H9 (cell line): Measurements from ENCODE around the gene ZNF837. TPM values are rescaled to one million over a fixed set of nuclear protein-coding genes. Genes with fewer than 3 reads are reported as not detected.

ENCODE experiments used
- DNase-seq: peaks from one replicate; pipeline ENCODE4 v3.0.0-alpha.2; 2017
- H2AFZ ChIP-seq: one replicate; pipeline ENCODE4 v1.6.1; 2013; ENCODE audit warnings: mild to moderate bottlenecking, low read length, control low read depth, moderate library complexity
- H2AK5ac ChIP-seq: 2 replicates; pipeline ENCODE4 v1.6.1; 2013; ENCODE audit warnings: low read length, control low read depth, mixed read lengths; ENCODE audit not compliant: insufficient read length
- H2BK120ac ChIP-seq: one replicate; pipeline ENCODE4 v1.6.1; 2013; ENCODE audit warnings: low read depth, mild to moderate bottlenecking, low read length, control low read depth, inconsistent platforms; ENCODE audit not compliant: poor library complexity, severe bottlenecking
- H2BK12ac ChIP-seq: 2 replicates; pipeline ENCODE4 v1.6.1; 2013; ENCODE audit warnings: low read length, control low read depth, mixed read lengths, low read depth; ENCODE audit not compliant: insufficient read length
- H2BK15ac ChIP-seq: 2 replicates; pipeline ENCODE4 v1.6.1; 2013; ENCODE audit warnings: low read depth, low read length, control low read depth
- H2BK20ac ChIP-seq: one replicate; pipeline ENCODE4 v1.6.1; 2013; ENCODE audit warnings: low read depth, mild to moderate bottlenecking, low read length, control low read depth, inconsistent platforms; ENCODE audit not compliant: poor library complexity, severe bottlenecking
- H2BK5ac ChIP-seq: 2 replicates; pipeline ENCODE4 v1.6.1; 2013; ENCODE audit warnings: low read length, control low read depth, mixed read lengths; ENCODE audit not compliant: insufficient read length
- H3K14ac ChIP-seq: 2 replicates; pipeline ENCODE4 v1.6.1; 2013; ENCODE audit warnings: low read length, control low read depth; ENCODE audit not compliant: insufficient read depth
- H3K18ac ChIP-seq: 2 replicates; pipeline ENCODE4 v1.6.1; 2013; ENCODE audit warnings: low read depth, mild to moderate bottlenecking, mixed read lengths, low read length, control low read depth; ENCODE audit not compliant: insufficient read length
- H3K23ac ChIP-seq: 2 replicates; pipeline ENCODE4 v1.6.1; 2013; ENCODE audit warnings: low read length, control low read depth, mixed read lengths, low read depth; ENCODE audit not compliant: insufficient read length
- H3K23me2 ChIP-seq: 2 replicates; pipeline ENCODE4 v1.6.1; 2013; ENCODE audit warnings: low read depth, mild to moderate bottlenecking, mixed read lengths, low read length, control low read depth; ENCODE audit not compliant: insufficient read length, poor library complexity, severe bottlenecking
- H3K27ac ChIP-seq: 2 replicates; pipeline ENCODE4 v1.5.1; 2013; ENCODE audit warnings: low read length, control low read depth, mixed read lengths, low read depth; ENCODE audit not compliant: insufficient read length
- H3K27me3 ChIP-seq: 2 replicates; pipeline ENCODE4 v1.6.1; 2013; ENCODE audit warnings: low read length, control low read depth, inconsistent platforms; ENCODE audit not compliant: insufficient read depth
- H3K4ac ChIP-seq: 2 replicates; pipeline ENCODE4 v1.6.1; 2013; ENCODE audit warnings: low read depth, mild to moderate bottlenecking, control low read depth, inconsistent platforms, low read length, moderate library complexity
- H3K4me1 ChIP-seq: 2 replicates; pipeline ENCODE4 v1.6.1; 2013; ENCODE audit warnings: low read length, control low read depth, inconsistent platforms; ENCODE audit not compliant: insufficient read depth
- H3K4me2 ChIP-seq: 2 replicates; pipeline ENCODE4 v1.6.1; 2013; ENCODE audit warnings: low read length, control low read depth, mixed read lengths; ENCODE audit not compliant: insufficient read length, insufficient read depth
- H3K56ac ChIP-seq: 2 replicates; pipeline ENCODE4 v1.6.1; 2013; ENCODE audit warnings: low read depth, mild to moderate bottlenecking, mixed read lengths, low read length, control low read depth; ENCODE audit not compliant: insufficient read length
- H3K79me1 ChIP-seq: 2 replicates; pipeline ENCODE4 v1.6.1; 2013; ENCODE audit warnings: low read depth, mild to moderate bottlenecking, moderate library complexity, low read length, control low read depth, inconsistent platforms; ENCODE audit not compliant: insufficient read depth, poor library complexity, severe bottlenecking
- H3K79me2 ChIP-seq: 2 replicates; pipeline ENCODE4 v1.6.1; 2013; ENCODE audit warnings: low read length, control low read depth, inconsistent platforms; ENCODE audit not compliant: insufficient read depth
- H3K9ac ChIP-seq: 2 replicates; pipeline ENCODE4 v1.6.1; 2013; ENCODE audit warnings: low read length, control low read depth, mixed read lengths; ENCODE audit not compliant: insufficient read length; ENCODE audit errors: extremely low read depth
- H3K9me3 ChIP-seq: one replicate; pipeline ENCODE4 v1.6.1; 2013; ENCODE audit warnings: low read depth, low read length, inconsistent platforms; ENCODE audit not compliant: control insufficient read depth
- H3T11ph ChIP-seq: one replicate; pipeline ENCODE4 v1.6.1; 2013; ENCODE audit warnings: mild to moderate bottlenecking, low read length, control low read depth, inconsistent platforms
- H4K20me1 ChIP-seq: one replicate; pipeline ENCODE4 v1.6.1; 2013; ENCODE audit not compliant: control insufficient read depth, insufficient read length, insufficient read depth
- H4K5ac ChIP-seq: 2 replicates; pipeline ENCODE4 v1.6.1; 2013; ENCODE audit warnings: low read depth, mild to moderate bottlenecking, mixed read lengths, low read length, control low read depth; ENCODE audit not compliant: insufficient read length
- H4K8ac ChIP-seq: replicated peaks from 2 replicates; pipeline ENCODE4 v1.6.1; 2013; ENCODE audit warnings: low read length, control low read depth, mixed read lengths, low read depth; ENCODE audit not compliant: insufficient read length
- H4K91ac ChIP-seq: 2 replicates; pipeline ENCODE4 v1.6.1; 2013; ENCODE audit warnings: low read depth, mild to moderate bottlenecking, moderate library complexity, mixed read lengths, low read length, control low read depth; ENCODE audit not compliant: insufficient read length
- H3K27ac Mint-ChIP-seq, 3 experiments: 2 replicates in 2 of 3; 3 replicates in 1 of 3; pipeline ENCODE4 v1.8.0; 2020 to 2021; ENCODE audit warnings: mixed read lengths in 3 of 3, mild to moderate bottlenecking in 1 of 3, moderate library complexity in 1 of 3
- H3K27me3 Mint-ChIP-seq: 2 replicates; pipeline ENCODE4 v1.8.0; 2021; ENCODE audit warnings: low read depth, mild to moderate bottlenecking, moderate library complexity, mixed read lengths
- H3K36me3 Mint-ChIP-seq, 3 experiments: 2 replicates in 2 of 3; 3 replicates in 1 of 3; pipeline ENCODE4 v1.8.0; 2020 to 2021; ENCODE audit warnings: low read depth in 3 of 3, mixed read lengths in 3 of 3; ENCODE audit not compliant: insufficient read depth in 1 of 3
- H3K4me1 Mint-ChIP-seq, 2 experiments: 2 replicates each; pipeline ENCODE4 v1.8.0; 2020; ENCODE audit warnings: mixed read lengths in 2 of 2
- H3K4me3 Mint-ChIP-seq, 2 experiments: 2 replicates in 1 of 2; 3 replicates in 1 of 2; pipeline ENCODE4 v1.8.0; 2020 to 2021; ENCODE audit warnings: mild to moderate bottlenecking in 2 of 2, mixed read lengths in 2 of 2, moderate library complexity in 1 of 2
- H3K9me3 Mint-ChIP-seq, 2 experiments: 2 replicates in 1 of 2; 3 replicates in 1 of 2; pipeline ENCODE4 v1.8.0; 2020; ENCODE audit warnings: mild to moderate bottlenecking in 2 of 2, mixed read lengths in 2 of 2, moderate library complexity in 1 of 2
- CTCF ChIP-seq: fragments of 200-600 bp; sonication (generic); conservative IDR thresholded peaks from 3 replicates; pipeline ENCODE4 v1.8.0; 2021; ENCODE audit warnings: antibody characterized with exemption, mild to moderate bottlenecking
- WGBS: extraction: QIAGEN DNeasy Blood & Tissue Kit; methylation state at CpG from one replicate; pipeline ENCODE4 v1.1.7; 2013; ENCODE audit warnings: missing lambda C conversion rate, low lambda C conversion rate, mixed read lengths; ENCODE audit not compliant: insufficient read length; ENCODE audit errors: extremely low coverage; 5-methylcytosine and 5-hydroxymethylcytosine counted together
- total RNA-seq: library from RNA; stranded (reverse); gene quantifications from 2 replicates; pipeline ENCODE4 v1.2.1, GENCODE V29; 2021

ZNF837 gene
- total RNA-seq, 1 experiment from 2014 or later: 3.4 TPM

- Histone ChIP-seq H4K20me1 (no peaks in the 10 kb centered on the region), H4K5ac (no peak overlapping the region), H2BK20ac (no peak overlapping the region), H3K14ac (no peak overlapping the region), H2BK120ac (no peak overlapping the region), H4K8ac (no peak overlapping the region), H3K56ac (no peak overlapping the region), H3K4me1 (no peaks in the 10 kb centered on the region), H3K27ac (no peak overlapping the region), H2BK15ac (no peak overlapping the region), H3K4ac (no peak overlapping the region), H3K4me2 (no peak overlapping the region), H3K79me1 (no peaks in the 10 kb centered on the region), H3K23me2 (peaks cover 2% of the 10 kb centered on the region), H3T11ph (no peak overlapping the region), H3K79me2 (no peaks in the 10 kb centered on the region), H3K18ac (no peak overlapping the region), H4K91ac (no peak overlapping the region), H2BK5ac (no peak overlapping the region), H3K23ac (no peak overlapping the region), H3K9me3 (no peaks in the 10 kb centered on the region), H3K9ac (no peak overlapping the region), H2AK5ac (no peak overlapping the region), H2AFZ (no peak overlapping the region), H3K27me3 (no peaks in the 10 kb centered on the region), H2BK12ac (no peak overlapping the region)
- whole genome bisulfite sequencing: no CpG with 5 or more reads among the region's 10 CpGs
- Mint-ChIP-seq H3K4me1 (peaks cover 0 to 2% of the 10 kb centered on the region in 2 experiments; a peak in 2 of 4 replicates), H3K4me3 (no peak overlapping the region), H3K36me3 (peaks cover 0 to 2% (median 2%) of the 10 kb centered on the region in 3 experiments; a peak in 3 of 7 replicates), H3K27ac (no peak overlapping the region), H3K27me3 (no peaks in the 10 kb centered on the region), H3K9me3 (no peaks in the 10 kb centered on the region)
- no peak for DNase-seq
- no peak for TF ChIP-seq CTCF
These were observed 25.5 kb downstream of the ZNF837 start for GRCh38 chr19:58355215-58355796.
